ENCODE data around the gene CCDC40.

CCDC40 gene

DNA sequence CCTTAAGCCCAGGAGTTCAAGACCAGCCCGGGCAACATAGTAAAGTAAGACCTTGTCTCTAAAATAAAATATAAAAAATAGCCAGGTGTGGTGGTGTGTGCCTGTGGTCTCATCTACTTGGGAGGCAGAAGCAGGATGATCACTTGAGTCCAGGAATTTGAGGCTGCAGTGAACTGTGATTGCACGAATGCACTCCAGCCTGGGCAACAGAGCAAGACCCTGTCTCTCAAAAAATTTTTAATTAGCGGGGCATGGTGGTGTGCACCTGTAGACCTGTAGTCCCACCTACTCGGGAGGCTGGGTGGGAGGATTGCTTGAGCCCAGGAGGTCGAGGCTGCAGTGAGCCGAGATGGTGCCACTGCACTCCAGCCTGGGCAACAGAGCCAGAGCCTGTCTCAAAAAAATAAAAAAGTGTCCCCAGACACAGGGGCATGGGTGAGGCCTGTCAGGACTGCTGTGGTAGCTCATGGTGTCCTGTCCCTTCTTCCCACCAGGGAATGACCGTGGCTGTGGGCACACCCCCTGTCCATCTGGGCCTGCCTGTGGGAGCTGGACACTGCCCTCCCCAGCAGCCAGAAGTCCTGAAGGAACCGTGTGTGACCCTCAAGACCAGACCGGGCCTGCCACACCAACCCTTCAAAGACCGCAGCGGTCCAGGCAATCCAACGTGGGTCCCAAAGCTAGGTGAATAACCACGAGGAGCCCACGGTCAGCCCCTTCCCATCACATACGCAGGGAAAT, 34.1 kb downstream of the CCDC40 start:
- Histone ChIP-seq H2BK5ac (ENCODE audit: low read length) (no peak overlapping the region), H3K27ac (replicated peaks; ENCODE audit: low read length) (no peak overlapping the region), H2BK15ac (ENCODE audit: low read length) (no peak overlapping the region), H3K36me3 (replicated peaks in 1 of 2; ENCODE audit: control insufficient read depth in 2 of 2, insufficient read depth in 2 of 2, low read length in 2 of 2) (peaks cover 5 to 11% of the 10 kb centered on the region in 2 donors), H3K18ac (ENCODE audit: low read length) (peak overlapping the region; percentile 64), H3K4me1 (ENCODE audit: control insufficient read depth in 2 of 2, insufficient read depth in 1 of 2, low read depth in 1 of 2, low read length in 2 of 2) (peaks cover 0 to 2% of the 10 kb centered on the region in 2 donors), H3K23ac (ENCODE audit: low read depth, low read length, poor library complexity) (no peak overlapping the region), H3K4me3 (ENCODE audit: low read length in 2 of 2) (no peak overlapping the region), H3K4ac (ENCODE audit: low read length) (no peak overlapping the region), H3K9me3 (replicated peaks in 1 of 2; ENCODE audit: control insufficient read depth in 2 of 2, insufficient read depth in 1 of 2, low read depth in 1 of 2, low read length in 2 of 2) (no peaks in the 10 kb centered on the region), H3K9ac (ENCODE audit: low read depth, low read length, poor library complexity) (no peak overlapping the region), H3K4me2 (ENCODE audit: insufficient read depth, low read length, poor library complexity, severe bottlenecking) (no peak overlapping the region), H2BK12ac (ENCODE audit: low read length) (peak overlapping the region; percentile 58), H4K8ac (ENCODE audit: low read depth, low read length) (no peak overlapping the region), H3K79me1 (ENCODE audit: low read depth, low read length) (no peaks in the 10 kb centered on the region), H2AFZ (ENCODE audit: low read length) (no peak overlapping the region), H2AK5ac (ENCODE audit: low read depth, low read length) (peak overlapping the region; percentile 56), H2BK120ac (ENCODE audit: low read depth, low read length) (no peak overlapping the region), H3K27me3 (ENCODE audit: control insufficient read depth in 3 of 3, insufficient read depth in 3 of 3, low read depth in 1 of 3, low read length in 3 of 3) (no peaks in the 10 kb centered on the region), H4K91ac (ENCODE audit: low read depth, low read length, poor library complexity) (no peak overlapping the region), H3K14ac (ENCODE audit: low read length) (peak overlapping the region; percentile 38)
- DNase-seq (ENCODE audit: low spot score) = no peak
- WGBS, 2 donors (ENCODE audit: extremely low coverage in 2 of 2, insufficient read length in 2 of 2, insufficient replicate concordance in 1 of 2) = no CpG with 5 or more reads among the region's 15 CpGs

DNA sequence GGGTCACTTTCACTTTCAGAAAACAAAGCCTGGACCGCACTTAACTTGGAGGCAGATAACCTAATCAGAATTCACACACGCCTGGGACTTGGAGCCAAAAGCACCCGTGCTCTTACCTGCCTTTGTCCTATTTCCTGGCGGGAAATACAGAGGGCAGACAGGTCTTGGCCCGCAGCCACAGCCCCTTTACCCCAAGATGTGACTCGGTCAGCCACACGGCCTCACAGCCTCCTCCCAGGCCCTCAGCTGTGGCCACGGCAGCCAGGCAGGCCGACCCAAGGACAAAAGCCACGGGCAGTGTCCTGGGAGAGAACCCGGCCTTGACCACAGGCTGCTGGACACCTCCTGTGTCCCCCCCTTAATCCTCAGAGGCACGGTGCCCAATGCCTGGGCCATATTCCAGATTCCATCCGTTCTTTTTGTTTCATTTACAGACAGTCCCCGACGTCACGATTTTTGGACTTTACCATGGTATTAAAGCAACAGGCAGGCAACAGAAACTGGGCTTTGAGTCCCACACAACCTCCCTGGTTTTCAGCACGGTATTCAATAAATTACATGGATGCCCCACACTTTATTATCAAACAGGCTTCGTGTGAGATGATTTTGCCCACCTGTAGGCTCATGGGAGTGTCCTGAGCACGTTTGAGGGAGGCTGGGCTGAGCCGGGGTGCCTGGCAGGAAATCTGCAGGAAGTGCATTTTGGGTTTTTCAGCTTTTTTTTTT, 34.8 kb downstream of the CCDC40 start:
- H4K8ac ChIP-seq (ENCODE audit: low read depth, low read length) = peak overlapping the region; percentile 65
- WGBS, 2 donors (ENCODE audit: extremely low coverage in 2 of 2, insufficient read length in 2 of 2, insufficient replicate concordance in 1 of 2) = no CpG with 5 or more reads among the region's 20 CpGs
- peaks cover 5 to 11% of the 10 kb centered on the region in 2 donors for H3K36me3 ChIP-seq (replicated peaks in 1 of 2; ENCODE audit: control insufficient read depth in 2 of 2, insufficient read depth in 2 of 2, low read length in 2 of 2)
- peak overlapping the region; percentile 56 for H3K14ac ChIP-seq (ENCODE audit: low read length)
- H3K18ac ChIP-seq (ENCODE audit: low read length) = peak overlapping the region; percentile 71
- no peak overlapping the region for H2BK5ac ChIP-seq (ENCODE audit: low read length)
- no peaks in the 10 kb centered on the region for H3K79me1 ChIP-seq (ENCODE audit: low read depth, low read length)
- no peak overlapping the region for H3K4ac ChIP-seq (ENCODE audit: low read length)
- no peak overlapping the region for H2BK15ac ChIP-seq (ENCODE audit: low read length)
- no peaks in the 10 kb centered on the region for H3K9me3 ChIP-seq (replicated peaks in 1 of 2; ENCODE audit: control insufficient read depth in 2 of 2, insufficient read depth in 1 of 2, low read depth in 1 of 2, low read length in 2 of 2)
- H3K9ac ChIP-seq (ENCODE audit: low read depth, low read length, poor library complexity) = peak overlapping the region; percentile 4
- H2BK12ac ChIP-seq (ENCODE audit: low read length) = no peak overlapping the region
- H4K91ac ChIP-seq (ENCODE audit: low read depth, low read length, poor library complexity) = no peak overlapping the region
- H3K23ac ChIP-seq (ENCODE audit: low read depth, low read length, poor library complexity) = peak overlapping the region; percentile 85
- no peak overlapping the region for H3K4me3 ChIP-seq (ENCODE audit: low read length in 2 of 2)
- no peaks in the 10 kb centered on the region for H3K27me3 ChIP-seq (ENCODE audit: control insufficient read depth in 3 of 3, insufficient read depth in 3 of 3, low read depth in 1 of 3, low read length in 3 of 3)
- no peak overlapping the region for H3K27ac ChIP-seq (replicated peaks; ENCODE audit: low read length)
- H2AFZ ChIP-seq (ENCODE audit: low read length) = no peak overlapping the region
- peaks cover 0 to 2% of the 10 kb centered on the region in 2 donors for H3K4me1 ChIP-seq (ENCODE audit: control insufficient read depth in 2 of 2, insufficient read depth in 1 of 2, low read depth in 1 of 2, low read length in 2 of 2)
- H2AK5ac ChIP-seq (ENCODE audit: low read depth, low read length) = peak overlapping the region; percentile 56
- no peak overlapping the region for H2BK120ac ChIP-seq (ENCODE audit: low read depth, low read length)
- no peak for DNase-seq (ENCODE audit: low spot score)
- H3K4me2 ChIP-seq (ENCODE audit: insufficient read depth, low read length, poor library complexity, severe bottlenecking) = peak overlapping the region; percentile 25

DNA sequence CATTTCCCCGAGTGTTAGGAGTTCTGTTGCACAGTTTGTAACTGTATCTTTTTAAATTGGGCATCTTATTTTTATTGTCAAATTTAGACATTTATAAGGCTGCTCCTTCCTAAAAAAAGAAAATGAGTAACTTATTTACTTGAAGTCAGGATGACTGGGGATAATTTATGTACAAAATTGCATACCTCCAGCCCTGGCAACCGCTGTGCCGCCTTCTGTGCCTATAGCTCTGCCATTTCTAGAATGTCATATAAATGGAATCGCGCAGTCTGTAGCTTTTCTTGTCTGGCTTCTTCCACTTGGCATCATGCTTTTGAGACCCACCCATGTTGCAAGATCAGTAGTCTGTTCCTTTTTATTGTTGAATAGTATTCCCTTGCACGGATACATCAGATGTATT, 36.0 kb downstream of the CCDC40 start:
- Histone ChIP-seq H2BK15ac (ENCODE audit: low read length) (no peak overlapping the region), H3K4me3 (ENCODE audit: low read length in 2 of 2) (no peak overlapping the region), H3K27me3 (ENCODE audit: control insufficient read depth in 3 of 3, insufficient read depth in 3 of 3, low read depth in 1 of 3, low read length in 3 of 3) (no peaks in the 10 kb centered on the region), H3K23ac (ENCODE audit: low read depth, low read length, poor library complexity) (no peak overlapping the region), H3K4me2 (ENCODE audit: insufficient read depth, low read length, poor library complexity, severe bottlenecking) (no peak overlapping the region), H2BK120ac (ENCODE audit: low read depth, low read length) (no peak overlapping the region), H3K9ac (ENCODE audit: low read depth, low read length, poor library complexity) (no peak overlapping the region), H3K36me3 (replicated peaks in 1 of 2; ENCODE audit: control insufficient read depth in 2 of 2, insufficient read depth in 2 of 2, low read length in 2 of 2) (peaks cover 1 to 4% of the 10 kb centered on the region in 2 donors), H3K4me1 (ENCODE audit: control insufficient read depth in 2 of 2, insufficient read depth in 1 of 2, low read depth in 1 of 2, low read length in 2 of 2) (peaks cover 0 to 2% of the 10 kb centered on the region in 2 donors), H2AFZ (ENCODE audit: low read length) (no peak overlapping the region), H3K79me1 (ENCODE audit: low read depth, low read length) (no peaks in the 10 kb centered on the region), H4K8ac (ENCODE audit: low read depth, low read length) (no peak overlapping the region), H4K91ac (ENCODE audit: low read depth, low read length, poor library complexity) (no peak overlapping the region), H2BK5ac (ENCODE audit: low read length) (no peak overlapping the region), H3K18ac (ENCODE audit: low read length) (no peak overlapping the region), H3K27ac (replicated peaks; ENCODE audit: low read length) (no peak overlapping the region), H3K4ac (ENCODE audit: low read length) (no peak overlapping the region), H2BK12ac (ENCODE audit: low read length) (no peak overlapping the region), H2AK5ac (ENCODE audit: low read depth, low read length) (no peak overlapping the region), H3K14ac (ENCODE audit: low read length) (no peak overlapping the region), H3K9me3 (replicated peaks in 1 of 2; ENCODE audit: control insufficient read depth in 2 of 2, insufficient read depth in 1 of 2, low read depth in 1 of 2, low read length in 2 of 2) (peaks cover 0 to 3% of the 10 kb centered on the region in 2 donors)
- WGBS, 2 donors (ENCODE audit: extremely low coverage in 2 of 2, insufficient read length in 2 of 2, insufficient replicate concordance in 1 of 2) = no CpG with 5 or more reads among the region's 6 CpGs
- no peak for DNase-seq (ENCODE audit: low spot score)

DNA sequence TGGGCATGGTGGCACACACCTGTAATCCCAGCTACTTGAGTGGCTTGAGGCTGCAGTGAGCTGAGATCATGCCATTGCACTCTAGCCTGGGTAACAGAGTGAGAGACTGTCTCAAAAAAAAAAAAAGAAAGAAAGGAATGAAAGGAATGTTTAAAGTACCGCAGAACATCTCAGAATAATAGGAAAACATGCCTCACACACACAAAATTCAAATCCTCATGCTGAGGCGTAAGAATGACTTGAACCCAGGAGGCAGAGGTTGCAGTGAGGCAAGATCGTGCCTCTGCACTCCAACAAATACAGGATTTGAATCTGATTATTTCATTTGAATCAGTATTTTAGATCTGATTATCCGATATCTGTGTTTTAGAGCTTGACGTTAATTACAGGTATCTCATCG, 43.6 kb downstream of the CCDC40 start:
- H3K27me3 ChIP-seq (ENCODE audit: control insufficient read depth in 3 of 3, insufficient read depth in 3 of 3, low read depth in 1 of 3, low read length in 3 of 3) = no peaks in the 10 kb centered on the region
- H3K4ac ChIP-seq (ENCODE audit: low read length) = no peak overlapping the region
- WGBS, 2 donors (ENCODE audit: extremely low coverage in 2 of 2, insufficient read length in 2 of 2, insufficient replicate concordance in 1 of 2) = no CpG with 5 or more reads among the region's 6 CpGs
- no peak overlapping the region for H2BK5ac ChIP-seq (ENCODE audit: low read length)
- no peak overlapping the region for H3K4me3 ChIP-seq (ENCODE audit: low read length in 2 of 2)
- H2BK12ac ChIP-seq (ENCODE audit: low read length) = no peak overlapping the region
- no peak overlapping the region for H3K14ac ChIP-seq (ENCODE audit: low read length)
- peaks cover 0 to 5% of the 10 kb centered on the region in 2 donors for H3K36me3 ChIP-seq (replicated peaks in 1 of 2; ENCODE audit: control insufficient read depth in 2 of 2, insufficient read depth in 2 of 2, low read length in 2 of 2)
- H3K9me3 ChIP-seq (replicated peaks in 1 of 2; ENCODE audit: control insufficient read depth in 2 of 2, insufficient read depth in 1 of 2, low read depth in 1 of 2, low read length in 2 of 2) = peaks cover 0 to 7% of the 10 kb centered on the region in 2 donors
- no peak for DNase-seq (ENCODE audit: low spot score)
- no peak overlapping the region for H3K18ac ChIP-seq (ENCODE audit: low read length)
- peaks cover 4 to 6% of the 10 kb centered on the region in 2 donors for H3K4me1 ChIP-seq (ENCODE audit: control insufficient read depth in 2 of 2, insufficient read depth in 1 of 2, low read depth in 1 of 2, low read length in 2 of 2)
- no peak overlapping the region for H3K4me2 ChIP-seq (ENCODE audit: insufficient read depth, low read length, poor library complexity, severe bottlenecking)
- H3K9ac ChIP-seq (ENCODE audit: low read depth, low read length, poor library complexity) = no peak overlapping the region
- H4K91ac ChIP-seq (ENCODE audit: low read depth, low read length, poor library complexity) = no peak overlapping the region
- no peak overlapping the region for H4K8ac ChIP-seq (ENCODE audit: low read depth, low read length)
- no peaks in the 10 kb centered on the region for H3K79me1 ChIP-seq (ENCODE audit: low read depth, low read length)
- no peak overlapping the region for H2BK15ac ChIP-seq (ENCODE audit: low read length)
- H2AFZ ChIP-seq (ENCODE audit: low read length) = no peak overlapping the region
- H3K27ac ChIP-seq (replicated peaks; ENCODE audit: low read length) = no peak overlapping the region
- no peak overlapping the region for H3K23ac ChIP-seq (ENCODE audit: low read depth, low read length, poor library complexity)
- H2BK120ac ChIP-seq (ENCODE audit: low read depth, low read length) = no peak overlapping the region
- H2AK5ac ChIP-seq (ENCODE audit: low read depth, low read length) = no peak overlapping the region

All from neuronal stem cell (in vitro differentiated cells).